ENCODE data around the gene FASN.
"Not testable (repeated sequence)": the region's sequence is repeated elsewhere in the genome, so short reads cannot be mapped to it uniquely, and the experiment has no call there.

Gene FASN

GRCh38 chr17:82098169-82098938 lies at the start of gene FASN:
TSS of gene FASN (minus strand) at chr17:82098236. CDS start at chr17:82096445, 1,791 bp downstream.
- DNase-seq, result peak; percentile 88

GRCh38 chr17:82146663-82147654 lies 48.9 kb upstream of the FASN start:
- DNase-seq, result no peak

- DNase-seq, result no peak
Measured at GRCh38 chr17:82145550-82146155, 47.6 kb upstream of the FASN start.

DNA sequence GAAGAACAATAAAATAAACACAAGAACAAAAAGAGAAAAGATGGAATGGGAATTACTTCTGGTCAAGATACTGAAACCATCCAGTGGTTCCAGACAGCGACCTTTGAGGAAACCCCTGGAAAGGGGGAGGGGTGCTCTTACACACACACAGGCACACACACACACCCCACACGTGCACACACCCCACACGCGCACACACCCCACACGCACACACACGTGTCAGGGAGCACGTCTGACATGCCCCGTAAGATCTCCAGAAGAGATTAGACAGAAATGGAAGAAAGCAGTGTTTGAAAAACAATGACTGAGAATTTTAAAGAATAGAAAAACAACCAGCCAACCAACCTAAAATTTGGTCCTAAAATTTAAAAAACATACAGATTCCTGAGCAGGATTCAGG lies 45.3 kb upstream of the FASN start:
- no peak for DNase-seq

DNA sequence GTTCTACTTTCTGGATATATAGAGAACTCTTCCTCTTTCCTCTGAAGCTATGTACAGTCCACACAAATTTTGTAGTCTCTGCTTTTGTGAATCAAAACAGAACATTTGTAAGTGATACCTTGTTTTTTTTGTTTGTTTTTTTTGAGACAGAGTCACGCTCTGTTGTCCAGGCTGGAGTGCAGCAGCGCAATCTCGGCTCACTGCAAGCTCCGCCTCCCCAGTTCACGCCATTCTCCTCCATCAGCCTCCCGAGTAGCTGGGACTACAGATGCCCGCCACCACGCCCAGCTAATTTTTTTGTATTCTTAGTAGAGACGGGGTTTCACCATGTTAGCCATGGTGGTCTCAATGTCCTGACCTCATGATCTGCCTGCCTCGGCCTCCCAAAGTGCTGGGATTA lies 41.9 kb upstream of the FASN start:
- not testable (repeated sequence) for DNase-seq

DNA sequence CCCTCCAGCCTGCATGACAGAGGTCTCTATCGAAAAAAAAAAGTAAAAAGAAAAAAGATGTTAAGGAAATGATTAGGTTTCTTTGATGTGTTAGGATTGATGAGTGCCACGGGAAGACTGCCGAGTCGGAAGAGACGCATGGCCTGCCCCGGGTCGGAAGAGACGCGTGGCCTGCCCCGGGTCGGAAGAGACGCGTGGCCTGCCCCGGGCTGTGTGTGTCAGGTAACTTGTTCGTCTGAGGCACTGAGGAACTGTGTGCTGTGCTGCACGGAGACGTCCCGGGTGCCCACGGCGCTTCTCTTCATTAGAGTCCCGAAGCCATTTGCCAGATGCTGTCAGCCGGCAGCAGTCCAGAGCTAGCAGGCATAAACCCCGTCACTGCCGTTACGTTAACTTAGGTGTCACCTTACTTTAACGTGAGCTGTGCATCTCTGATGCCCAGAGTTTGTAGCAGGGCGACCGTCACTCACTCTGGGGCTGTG lies 40.5 kb upstream of the FASN start:
- DNase-seq, result no peak

DNA sequence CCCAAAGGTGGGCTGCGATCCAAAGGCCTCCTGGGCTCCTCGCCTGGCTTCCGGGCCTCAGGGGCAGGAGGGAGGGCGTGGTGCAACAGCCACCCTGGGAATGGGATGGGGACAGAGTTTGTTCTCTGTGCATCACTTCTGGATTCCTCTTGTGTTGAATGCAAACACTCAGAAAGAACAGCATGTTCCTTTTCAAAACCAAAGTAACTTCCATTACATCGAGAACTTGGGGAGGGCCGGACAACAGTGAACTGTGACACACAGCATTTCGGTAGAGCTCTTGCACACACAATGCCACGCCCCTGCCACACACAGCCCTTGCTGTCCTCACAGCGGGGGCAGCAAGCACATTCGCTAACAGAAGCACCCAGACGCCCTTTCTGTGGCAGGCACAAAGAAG lies 36.1 kb upstream of the FASN start:
- peak; percentile 38 for DNase-seq

DNA sequence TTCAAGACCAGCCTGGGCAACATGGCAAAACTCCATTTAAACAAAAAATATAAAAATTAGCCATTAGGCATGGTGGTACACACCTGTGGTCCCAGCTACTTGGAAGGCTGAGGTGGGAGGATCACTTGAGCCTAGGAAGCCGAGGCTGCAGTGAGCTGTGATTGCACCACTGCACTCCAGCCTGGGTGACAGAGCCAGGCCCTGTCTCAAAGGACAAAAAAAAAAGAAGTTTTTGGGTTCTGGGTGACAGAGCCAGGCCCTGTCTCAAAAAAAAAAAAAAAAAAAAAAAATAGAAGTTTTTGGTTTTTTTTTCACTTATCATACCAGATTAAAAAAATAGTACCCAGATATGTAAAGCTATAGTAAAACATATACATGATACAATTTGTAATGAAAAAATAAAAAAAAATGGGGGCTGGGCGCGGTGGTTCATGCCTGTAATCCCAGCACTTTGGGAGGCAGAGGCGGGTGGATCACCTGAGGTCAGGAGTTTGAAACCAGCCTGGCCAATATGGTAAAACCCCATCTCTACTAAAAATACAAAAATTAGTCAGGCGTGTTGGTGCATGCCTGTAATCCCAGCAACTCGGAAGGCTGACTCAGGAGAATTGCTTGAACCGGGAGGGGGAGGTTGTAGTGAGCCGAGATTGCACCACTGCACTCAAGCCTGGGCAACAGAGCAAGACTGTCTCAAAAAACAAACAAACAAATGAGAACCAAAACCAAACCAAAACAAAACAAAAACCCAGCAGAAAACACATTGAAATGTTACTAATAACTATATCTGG lies 35.3 kb upstream of the FASN start:
- not testable (repeated sequence) for DNase-seq

- DNase-seq, result no peak
Measured at GRCh38 chr17:82129095-82129494, 31.1 kb upstream of the FASN start.

DNA sequence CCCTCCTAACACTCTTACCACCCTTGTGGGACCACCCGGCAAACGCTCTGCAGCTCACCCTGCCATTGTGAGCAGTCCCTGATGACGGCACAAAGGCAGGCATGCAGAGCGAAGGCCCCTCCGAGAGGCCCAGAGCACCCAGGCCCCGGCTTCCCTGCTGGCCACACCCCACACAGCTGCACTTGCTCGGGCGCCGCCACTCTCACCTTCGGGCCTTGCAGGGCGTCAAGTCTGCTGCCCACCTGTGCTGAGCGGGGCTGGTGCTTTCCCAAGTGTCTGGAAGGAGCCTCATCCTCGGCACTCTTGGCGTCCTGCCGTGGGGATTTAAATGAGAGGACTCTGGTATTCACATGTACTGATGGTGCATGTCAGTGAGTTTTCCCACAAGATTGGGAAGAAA lies 30.3 kb upstream of the FASN start:
- DNase-seq, result no peak

- DNase-seq, result no peak
Measured at GRCh38 chr17:82127704-82128103, 29.7 kb upstream of the FASN start.

- DNase-seq, result no peak
Measured at GRCh38 chr17:82127315-82127595, 29.2 kb upstream of the FASN start.

DNA sequence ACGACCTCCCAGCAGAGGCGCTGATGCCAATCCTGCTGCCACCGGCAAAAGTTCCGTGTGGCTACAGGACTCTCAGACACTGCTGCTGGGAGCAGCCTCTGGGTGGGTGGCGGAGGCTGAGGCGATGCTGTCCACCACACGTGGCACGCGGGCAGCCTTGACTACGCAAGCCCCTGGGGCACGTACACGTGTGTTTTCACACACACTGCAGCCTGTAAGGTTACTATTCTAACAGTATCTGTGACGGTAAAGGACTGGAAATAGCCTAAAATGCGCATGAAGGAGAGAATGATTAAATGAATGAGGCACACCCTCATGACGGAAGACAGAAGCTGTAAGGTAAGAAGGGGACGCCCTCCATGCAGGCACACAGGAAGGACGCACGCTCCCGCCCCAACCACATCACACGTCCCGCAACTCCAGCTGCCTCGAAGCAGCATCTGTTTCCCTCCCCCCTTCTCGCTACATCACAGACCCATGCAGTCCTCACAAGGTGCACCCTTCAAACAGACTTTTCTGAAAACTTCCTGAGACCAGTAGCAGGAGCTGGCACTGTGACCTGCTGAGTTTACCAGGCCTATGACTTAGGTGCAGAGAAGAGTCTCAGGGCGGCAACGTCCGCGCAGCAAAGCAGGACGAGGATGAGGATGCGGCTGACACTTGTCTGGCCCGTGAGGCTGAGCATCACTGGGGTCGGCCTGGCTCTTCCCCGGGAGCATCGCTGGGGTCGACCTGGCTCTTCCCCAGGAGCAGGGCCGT lies 28.7 kb upstream of the FASN start:
- no peak for DNase-seq

DNA sequence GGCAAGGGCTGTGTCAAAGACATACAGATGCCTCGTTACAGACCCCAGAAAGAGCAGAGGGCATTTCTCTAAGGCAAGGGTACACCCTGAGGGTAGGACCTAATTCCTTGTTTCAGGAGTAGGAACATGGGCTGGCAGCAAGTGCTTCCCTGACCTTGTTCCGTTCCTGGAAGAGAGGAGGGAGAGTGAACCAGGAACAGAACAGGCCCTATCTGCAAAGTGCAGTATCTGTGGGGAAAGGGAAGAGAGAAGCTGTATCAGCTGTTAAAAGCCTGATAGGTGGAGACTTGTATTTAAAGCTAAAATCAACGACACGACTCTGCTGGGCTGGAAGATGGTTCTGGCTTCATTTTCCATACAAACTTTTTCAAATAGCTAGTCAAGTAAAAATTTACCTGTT lies 26.1 kb upstream of the FASN start:
- no peak for DNase-seq

GRCh38 chr17:82121660-82122629 lies 23.9 kb upstream of the FASN start:
- peak; percentile 57 for DNase-seq

DNA sequence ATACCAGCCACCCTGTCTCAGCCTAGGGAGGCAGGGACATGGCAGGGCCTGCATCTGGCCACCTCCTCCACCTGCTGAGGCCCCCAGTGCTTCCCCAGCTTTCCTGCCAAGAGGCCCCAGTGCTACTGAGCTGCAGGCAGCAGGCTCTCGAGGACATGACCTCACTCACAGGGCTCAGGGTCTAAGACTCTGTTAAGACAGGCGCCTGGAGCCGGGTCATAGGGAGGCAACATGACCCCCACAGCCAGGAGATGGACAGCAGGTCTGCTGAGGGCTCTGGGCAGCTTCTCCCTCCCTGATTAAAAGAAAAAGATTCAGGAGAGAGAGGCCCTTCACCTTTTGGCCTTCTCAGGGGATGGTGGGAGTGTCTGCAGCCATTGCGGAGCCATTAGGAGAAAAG lies 23.2 kb upstream of the FASN start:
- no peak for DNase-seq

DNA sequence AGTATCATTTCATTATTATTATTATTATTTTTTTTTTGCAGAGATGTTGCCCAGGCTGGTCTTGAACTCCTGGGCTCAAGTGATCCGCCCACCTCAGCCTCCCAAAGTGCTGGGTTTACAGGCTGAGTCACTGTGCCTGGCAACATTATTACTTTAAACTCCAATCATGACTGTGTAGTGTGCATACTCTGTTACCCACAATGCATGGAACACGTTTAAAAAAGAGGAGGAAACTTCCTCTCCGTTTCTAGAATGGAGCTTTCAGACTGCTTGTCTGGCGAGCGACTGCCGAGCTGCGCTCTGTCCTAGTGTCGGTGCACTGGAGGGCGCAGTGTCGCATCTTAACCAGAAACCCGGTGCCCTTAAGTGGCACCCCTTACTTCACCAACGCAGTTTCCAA lies 22.1 kb upstream of the FASN start:
- DNase-seq, result no peak

- DNase-seq, result no peak
Measured at GRCh38 chr17:82118815-82119380, 20.9 kb upstream of the FASN start.

DNA sequence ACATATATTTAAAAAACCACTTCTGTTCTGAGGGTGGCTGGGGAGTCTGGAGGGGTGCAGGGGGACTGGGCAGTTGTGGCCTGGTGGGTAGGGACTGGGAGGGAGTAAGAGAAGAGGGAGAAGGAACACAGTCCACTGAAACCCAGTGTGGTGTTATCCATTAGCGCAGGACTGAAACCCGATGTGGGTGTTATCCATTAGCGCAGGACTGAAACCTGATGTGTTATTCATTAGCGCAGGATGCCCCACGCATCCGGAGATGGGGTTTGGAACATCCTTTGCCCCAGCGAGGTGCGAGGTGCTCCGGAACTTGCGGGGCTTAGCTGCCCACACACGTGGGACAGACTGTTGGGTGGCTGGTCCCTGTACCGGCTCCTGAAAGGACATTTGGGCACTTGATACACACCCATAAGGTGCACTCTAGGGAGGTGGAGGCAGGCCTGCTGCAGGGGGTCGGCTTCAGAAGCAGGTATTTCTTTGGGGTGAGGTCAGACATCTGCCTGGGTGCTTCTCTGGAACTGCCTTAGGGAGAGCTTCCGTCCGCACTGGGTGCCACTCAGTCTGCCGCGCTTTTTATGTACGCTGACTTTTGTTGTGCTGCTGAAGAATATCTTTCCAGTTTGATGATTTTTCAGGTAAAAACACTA lies 20.3 kb upstream of the FASN start:
- no peak for DNase-seq
